HG03280 (cell line): ENCODE results near the gene PQBP1.
"Not testable (repeated sequence)": the region's sequence is repeated elsewhere in the genome, so short reads cannot be mapped to it uniquely, and the experiment has no call there.

Experiments
- ATAC-seq: cut with Tn5 transposase; IDR thresholded peaks from one replicate; pipeline ENCODE4 v1.9.1; 2021; ENCODE audit warnings: mild to moderate bottlenecking, moderate library complexity; ENCODE audit not compliant: unreplicated experiment

PQBP1 gene, protein sequence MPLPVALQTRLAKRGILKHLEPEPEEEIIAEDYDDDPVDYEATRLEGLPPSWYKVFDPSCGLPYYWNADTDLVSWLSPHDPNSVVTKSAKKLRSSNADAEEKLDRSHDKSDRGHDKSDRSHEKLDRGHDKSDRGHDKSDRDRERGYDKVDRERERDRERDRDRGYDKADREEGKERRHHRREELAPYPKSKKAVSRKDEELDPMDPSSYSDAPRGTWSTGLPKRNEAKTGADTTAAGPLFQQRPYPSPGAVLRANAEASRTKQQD

DNA sequence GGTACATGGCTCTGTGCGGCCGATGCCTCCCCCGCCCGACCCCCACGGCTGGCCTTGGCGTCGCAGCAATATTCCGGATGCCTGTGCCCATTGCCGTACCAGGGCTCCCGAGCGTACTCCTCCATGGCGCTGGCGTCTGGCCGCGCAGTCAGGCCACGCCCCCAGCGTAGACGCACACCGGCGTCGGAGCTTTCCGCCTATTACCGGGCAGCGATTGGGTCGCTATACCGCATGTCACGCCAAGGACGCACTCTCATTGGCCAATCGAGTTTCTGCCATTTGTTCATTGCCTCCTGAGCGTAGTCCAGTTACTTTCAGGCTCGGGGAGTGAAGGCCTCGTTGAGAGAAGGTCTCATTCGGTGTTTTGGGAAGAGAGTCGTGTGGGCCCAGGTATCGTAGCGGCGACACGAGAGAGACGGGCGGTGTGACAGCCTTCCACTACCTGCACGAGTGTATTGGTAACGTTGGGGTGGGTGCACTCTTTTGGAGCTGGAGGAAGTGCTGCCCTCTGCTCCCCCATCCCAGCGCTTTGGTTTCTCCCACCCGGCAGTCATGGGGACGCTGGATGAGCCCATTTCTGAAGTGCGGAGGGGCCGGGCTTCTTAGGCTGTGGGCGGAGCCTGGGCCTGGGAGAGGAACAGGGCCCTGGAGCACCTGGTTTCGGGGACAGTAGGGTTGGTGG is at the start of gene PQBP1, which contains the start of gene TIMM17B:
Gene PQBP1, plus strand, starts transcription at position 306 of the 682 bp plus-strand sequence. CDS start 580 bp downstream, outside the sequence.
Gene TIMM17B, minus strand, starts transcription at position 144 of the 682 bp plus-strand sequence. Its CDS starts 19 bp downstream, at position 125.
- ATAC-seq, result peak; percentile 87

DNA sequence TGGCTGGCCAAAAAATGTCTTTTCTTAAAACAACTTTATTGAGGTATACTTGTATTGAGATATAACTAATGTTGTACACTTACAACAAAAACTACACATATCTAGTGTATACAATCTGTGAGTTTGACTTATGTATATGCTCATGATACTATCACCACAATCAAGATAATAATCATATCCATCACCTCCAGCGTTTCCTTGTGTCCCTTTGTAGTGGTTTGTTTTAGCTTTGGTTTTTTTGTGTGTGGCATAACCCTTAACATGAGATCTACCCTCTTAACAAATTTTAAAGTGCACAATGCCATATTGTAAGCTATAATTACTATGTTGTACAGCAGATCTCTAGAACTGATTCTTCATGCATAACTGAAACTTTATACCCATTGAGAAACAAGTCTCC is 48.9 kb upstream of the PQBP1 start:
- ATAC-seq, result no peak

DNA sequence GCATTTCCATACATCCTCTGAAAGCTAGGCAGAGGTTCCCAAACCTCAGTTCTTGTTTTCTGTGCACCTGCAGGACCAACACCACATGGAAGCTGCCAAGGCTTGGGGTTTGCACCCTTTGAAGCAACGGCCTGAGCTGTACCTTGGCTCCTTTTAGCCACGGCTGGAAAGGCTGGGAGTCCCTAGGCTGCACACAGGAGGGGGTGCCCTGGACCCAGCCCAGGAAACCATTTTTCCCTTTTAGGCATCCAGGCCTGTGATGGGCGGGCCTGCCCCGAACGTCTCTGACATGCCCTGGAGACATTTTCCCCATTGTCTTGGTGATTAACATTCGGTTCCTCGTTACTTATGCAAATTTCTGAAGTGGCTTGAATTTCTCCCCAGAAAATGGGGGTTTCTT is 44.9 kb upstream of the PQBP1 start:
- no peak for ATAC-seq

DNA sequence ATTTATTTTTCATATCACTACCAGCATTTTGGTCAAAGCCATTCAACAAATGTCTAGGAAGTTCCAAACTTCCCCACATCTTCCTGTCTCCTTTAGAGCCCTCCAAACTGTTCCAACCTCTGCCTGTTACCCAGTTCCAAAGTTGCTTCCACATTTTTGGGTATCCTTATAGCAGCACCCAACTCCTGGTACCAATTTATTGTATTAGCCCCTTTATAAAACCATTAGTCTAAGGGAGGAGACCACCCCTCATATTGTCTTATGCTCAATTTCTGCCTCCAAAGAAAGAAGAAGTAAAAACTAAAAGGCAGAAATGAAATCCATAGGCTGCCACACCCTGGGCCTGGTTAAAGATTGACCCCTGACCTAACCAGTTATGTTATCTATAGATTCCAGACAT is 44.2 kb upstream of the PQBP1 start:
- not testable (repeated sequence) for ATAC-seq

DNA sequence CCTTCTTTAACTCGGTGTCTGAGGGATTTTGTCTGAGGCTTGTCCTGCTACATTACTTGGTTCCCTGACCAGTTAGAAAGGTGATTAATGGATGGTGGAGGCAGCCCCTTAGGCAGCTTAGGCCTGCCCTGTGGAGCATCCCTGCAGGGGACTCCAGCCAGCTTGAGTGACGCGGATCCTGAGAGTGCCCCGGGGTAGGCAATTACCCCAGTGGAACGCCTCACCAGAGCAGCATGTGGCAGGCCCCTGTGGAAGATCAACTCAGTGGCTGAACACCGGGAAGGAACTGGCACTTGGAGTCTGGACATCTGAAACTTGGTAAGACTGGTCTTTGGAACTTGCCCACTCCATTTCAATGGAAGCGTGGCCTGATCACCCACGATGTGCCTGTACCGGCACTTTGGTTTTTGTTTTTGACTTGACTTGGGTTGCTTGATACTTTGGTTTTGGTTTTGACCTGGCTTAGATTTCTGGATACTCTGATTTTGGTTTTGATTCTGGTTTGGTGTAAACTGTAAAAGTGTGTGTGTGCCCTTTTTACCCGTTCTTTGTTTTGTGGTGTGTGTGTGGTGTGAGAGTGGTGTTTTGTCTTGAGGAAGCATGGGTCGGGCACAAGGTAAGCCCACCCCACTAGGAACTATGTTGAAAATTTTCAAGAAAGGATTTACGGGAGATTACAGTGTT is 43.5 kb upstream of the PQBP1 start:
- not testable (repeated sequence) for ATAC-seq

DNA sequence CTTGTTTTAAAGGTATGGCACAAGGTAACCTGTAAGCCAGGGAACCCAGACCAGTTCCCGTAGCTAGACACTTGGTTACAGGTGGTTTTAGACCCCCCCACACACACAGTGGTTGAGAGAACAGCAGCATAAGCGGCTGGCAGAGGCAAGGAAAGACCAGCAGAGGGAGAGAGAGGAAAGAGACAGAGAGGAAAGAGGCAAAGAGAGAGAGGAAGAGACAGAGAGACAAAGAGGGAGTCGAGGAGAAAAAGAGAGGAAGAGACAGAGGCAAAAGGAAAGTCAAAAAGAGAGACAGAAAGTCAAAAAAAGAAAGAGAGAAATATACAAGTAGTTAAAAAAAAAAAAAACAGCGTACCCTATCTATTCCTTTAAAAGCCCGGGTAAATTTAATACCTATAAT is 42.8 kb upstream of the PQBP1 start:
- ATAC-seq, result no peak

DNA sequence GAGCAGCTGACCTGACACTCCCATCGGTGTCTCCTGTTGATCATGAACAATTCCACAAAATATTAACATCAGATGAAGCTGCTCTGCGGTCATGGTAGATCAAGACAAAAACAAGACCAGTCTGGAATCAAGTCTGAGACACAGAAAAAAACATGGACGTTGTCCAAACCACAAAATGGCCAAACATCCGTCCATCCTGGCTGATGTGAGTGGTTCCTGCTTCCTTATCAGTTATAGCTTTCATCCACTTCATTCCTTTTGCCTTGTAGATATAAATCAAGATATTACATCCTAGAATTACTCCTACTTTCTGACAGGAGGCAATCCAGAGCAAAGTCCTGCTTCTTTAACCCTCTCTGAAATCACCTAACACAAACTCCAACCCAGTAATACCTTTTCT is 33.5 kb upstream of the PQBP1 start:
- ATAC-seq, result no peak

DNA sequence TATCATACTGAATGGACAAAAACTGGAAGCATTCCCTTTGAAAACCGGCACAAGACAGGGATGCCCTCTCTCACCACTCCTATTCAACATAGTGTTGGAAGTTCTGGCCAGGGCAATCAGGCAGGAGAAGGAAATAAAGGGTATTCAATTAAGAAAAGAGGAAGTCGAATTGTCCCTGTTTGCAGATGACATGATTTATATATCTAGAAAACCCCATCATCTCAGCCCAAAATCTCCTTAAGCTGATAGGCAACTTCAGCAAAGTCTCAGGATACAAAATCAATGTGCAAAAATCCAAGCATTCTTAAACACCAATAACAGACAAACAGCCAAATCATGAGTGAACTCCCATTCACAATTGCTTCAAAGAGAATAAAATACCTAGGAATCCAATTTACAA is 25.7 kb upstream of the PQBP1 start:
- not testable (repeated sequence) for ATAC-seq

DNA sequence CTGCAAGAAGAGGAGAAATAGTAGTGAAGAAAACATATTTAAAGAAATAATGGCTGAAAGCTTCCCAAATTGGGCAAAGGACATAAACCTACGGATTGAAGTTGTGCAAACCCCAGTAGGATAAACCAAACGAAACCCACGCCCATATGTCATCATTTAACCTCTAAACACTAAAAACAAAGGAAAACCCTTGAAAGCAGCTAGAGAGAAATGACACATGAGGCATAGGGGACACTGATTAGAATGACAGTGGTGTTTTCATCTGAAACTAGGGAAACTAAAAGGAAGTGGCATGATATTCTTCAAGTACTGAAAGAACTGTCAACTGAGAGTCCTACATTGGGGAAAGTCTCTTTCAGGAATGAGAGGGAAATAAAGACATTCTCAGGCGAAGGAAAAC is 20.8 kb upstream of the PQBP1 start:
- ATAC-seq, result not testable (repeated sequence)

DNA sequence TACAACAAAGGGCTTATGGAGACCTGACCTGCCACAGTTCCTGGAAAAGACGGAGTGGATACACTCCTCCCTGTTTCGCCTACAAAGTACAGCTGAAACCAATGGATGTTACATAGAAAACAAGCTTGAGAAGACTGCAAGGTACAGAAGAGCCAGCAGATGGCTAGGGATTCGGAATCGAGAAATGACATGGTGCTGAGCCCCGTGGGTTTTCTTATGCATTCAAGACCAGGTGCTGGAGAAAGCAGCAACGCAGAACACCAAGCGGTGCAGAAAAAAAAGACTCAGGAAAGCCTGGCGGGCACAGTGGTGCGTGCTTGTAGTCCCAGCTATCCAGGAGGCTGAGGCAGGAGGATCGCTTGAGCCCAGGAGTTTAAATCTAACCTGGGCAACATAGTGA is 14.0 kb upstream of the PQBP1 start:
- no peak for ATAC-seq

DNA sequence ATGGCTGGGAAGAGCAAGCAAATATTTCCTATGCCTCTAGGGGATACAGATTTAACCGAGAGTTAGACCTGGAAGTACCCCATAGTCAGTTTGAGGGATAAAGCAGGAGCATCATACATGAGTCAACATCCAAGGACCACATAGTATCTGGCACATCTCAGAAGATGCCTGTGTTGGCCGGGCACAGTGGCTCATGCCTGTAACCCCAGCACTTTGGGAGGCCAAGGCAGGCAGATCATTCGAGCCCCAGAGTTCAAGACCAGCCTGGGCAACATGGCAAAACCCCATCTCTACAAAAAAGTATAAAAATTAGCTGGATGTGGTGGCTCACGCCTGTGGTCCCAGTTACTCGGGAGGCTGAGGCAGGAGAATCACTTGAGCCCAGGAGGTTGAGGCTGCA is 11.1 kb upstream of the PQBP1 start:
- ATAC-seq, result not testable (repeated sequence)

DNA sequence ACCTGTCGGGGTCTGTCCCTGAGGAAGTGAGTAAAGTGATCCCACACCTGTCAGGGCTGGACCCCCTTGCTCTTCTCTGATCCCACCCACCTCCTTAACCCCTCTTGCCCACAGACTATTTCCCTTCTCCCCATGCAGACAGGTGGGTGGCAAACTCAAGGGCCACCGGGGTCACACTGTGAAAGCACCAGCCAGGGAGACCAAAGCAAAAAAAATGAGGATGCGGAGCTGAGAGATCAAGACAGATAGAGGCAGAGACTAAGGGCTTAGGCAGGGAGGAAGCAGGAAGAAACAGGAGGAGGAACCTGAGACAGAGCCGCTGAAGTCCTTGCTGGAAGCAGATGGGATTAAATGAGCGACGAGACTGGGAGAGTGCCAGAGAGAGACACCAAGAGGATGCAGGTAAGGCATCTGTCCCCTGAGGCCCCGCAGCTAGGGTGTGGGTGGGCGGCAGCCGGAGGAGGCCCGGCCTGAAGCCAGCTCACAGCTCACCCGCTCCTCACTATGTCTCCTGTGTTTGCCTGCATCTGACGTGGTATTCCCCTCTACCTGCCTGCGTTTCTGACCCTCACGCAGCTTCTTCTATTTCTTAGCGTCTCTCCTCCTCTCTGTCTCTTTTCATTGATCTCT is 7.3 kb upstream of the PQBP1 start:
- ATAC-seq, result no peak

DNA sequence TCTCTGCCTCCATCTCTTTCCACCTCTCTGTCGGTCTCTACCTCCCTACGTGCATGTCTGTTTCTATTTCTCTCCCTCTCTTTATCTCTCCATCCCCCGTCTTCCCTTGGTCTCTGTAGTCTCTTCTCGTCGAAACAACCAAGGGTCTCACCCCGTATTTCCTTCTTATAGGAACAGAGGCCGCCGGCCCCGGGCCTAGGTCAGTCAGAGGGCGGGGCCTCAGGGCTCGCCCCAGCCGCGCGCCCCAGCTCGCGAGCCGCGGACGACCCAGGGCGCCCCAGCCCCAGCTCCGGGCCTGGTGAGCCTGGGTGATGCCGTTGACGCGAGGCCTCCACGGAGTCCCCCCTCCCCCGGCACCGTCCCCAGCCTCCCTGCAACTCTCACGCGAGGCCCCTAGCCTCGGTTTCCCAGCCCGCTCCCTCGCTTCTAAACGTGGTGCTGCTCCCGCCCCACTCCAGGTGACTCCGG is 6.8 kb upstream of the PQBP1 start:
- ATAC-seq, result peak; percentile 45

DNA sequence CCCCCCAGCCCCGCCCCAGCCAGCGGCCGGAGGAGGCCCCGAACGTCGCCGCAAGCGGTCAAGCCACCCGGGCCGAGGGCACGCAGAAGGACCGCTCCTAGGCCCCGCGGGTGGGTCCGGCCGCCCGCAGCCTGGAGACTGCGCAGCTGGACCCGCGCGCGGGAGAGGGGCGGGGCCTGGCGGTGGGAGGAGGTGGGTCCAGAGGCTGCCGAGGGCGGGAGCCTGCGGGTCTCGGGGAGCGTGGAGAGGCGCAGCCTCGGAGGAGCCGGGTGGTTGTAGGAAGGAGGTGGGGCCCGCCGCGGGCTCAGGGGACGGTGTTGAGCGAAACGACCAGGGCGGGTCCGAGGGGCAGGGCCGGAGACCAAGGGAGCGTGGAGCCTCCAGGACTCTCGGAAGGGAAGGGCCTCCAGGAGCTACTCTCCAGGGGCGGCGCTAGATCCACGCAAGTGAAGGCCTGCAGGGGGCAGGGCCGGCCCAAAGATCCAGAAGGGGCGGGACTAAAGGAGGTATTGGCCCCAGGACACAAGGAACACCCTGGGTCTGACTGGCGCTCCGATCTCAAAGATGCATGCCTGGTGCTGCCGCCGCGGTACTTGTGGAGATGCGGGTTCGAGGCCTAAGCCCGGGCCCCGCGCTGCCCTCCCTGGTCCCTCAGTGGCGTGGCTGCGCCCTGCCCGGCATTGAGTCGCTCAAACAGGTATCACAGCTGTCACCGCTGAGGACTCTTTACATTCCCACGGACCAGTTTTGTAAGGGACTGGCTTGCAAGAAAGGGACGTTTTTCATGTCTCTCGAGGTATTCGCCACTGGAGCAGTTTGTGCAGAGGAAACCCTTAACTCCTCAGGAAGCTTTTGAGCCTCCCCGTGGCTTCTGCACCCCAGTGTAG is 6.1 kb upstream of the PQBP1 start:
- peak; percentile 78 for ATAC-seq

DNA sequence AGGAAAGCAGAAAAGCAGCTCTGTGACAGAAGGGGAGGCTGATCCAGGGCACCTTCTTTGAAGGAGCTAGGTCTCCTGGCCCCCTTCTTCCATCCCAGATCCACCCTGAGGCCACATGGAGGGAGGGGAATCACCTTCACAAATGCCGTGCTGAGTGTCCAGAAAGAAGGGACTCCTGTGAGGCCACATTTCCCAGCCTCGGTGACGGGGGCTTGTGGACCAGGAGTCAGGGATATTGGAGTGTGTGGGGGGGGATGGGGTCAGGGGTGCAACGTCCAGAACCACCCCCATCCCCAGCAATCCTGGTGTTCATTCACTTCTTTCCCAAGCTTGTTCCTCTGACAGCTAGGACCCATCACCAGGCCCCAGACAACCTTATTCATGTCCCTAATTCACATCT is 4.8 kb upstream of the PQBP1 start:
- ATAC-seq, result no peak

DNA sequence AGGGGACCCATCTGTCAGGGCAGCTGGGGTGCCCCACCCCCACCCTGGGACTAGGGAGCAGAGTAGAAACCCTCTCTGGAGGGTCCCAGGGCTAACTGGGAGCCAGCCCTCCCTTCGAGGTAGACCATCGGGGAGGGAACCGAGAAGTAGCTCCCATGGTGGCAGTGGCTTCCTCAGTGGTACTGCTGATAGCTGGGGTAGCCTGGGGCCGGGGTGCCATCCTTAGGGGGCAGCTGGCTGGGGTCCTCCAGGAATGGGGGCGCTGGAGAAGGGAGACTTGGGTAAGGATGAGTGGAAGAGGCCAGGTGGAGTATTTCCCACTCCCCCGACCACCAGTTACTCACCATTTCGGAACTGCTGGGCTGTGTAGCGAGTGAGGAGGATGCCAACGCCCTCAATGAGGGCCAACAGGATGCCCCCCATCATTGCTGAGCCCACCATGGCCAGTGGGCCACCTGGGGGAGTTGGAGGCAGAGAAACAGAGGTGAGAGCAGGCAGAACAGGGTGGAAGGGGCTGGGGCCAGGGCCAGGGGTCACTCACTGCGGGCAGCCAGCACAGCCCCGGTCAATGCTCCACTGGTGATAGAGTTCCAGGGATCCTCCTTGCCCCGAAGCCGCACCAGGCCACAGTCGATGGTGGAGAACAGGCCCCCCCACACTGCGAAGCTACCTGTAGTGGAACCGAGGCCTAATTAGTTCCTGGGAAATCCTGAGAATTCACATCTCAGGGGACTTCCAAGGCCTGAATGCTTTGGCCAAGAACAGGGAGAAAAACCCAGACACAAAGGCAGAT is 4.0 kb upstream of the PQBP1 start:
- no peak for ATAC-seq

DNA sequence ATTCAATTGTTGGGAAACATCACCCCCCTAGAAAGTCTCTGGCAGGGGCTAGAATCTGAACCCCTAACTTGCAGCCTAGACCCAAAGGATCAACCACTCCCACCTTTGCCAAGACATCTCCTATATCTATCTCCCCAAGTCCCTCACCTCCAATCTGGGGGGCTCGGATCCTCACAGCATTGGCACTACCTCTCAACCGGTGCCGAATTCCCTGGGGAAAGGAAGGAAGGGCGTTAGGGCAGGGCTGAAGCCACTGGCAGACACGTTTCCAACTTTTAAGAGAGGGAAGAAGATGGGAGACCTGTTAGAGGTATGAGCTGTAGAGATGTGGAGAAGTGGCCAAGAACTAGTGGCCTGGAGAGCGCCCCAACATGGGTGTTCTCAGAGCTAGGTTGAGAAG is 2.8 kb upstream of the PQBP1 start:
- ATAC-seq, result no peak

DNA sequence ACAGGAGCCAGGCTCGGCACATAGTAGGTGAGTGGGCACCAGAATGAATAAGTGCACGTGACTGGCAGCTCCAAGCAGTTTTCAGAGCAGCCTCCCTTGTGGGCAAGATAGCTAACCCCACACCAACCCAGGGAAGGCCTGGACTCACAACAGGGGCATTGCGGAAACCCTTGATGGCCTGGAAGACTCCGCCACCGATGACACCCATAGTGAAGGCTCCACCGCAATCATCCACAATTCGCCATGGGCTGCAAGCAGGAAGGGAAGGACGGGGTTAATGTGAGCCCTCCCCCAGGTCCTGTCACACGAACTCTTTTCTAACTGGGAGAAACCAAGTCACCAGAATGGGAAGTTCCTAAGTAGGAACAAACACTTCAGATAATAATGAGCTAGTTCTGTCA is 1.1 kb upstream of the PQBP1 start:
- ATAC-seq, result no peak

DNA sequence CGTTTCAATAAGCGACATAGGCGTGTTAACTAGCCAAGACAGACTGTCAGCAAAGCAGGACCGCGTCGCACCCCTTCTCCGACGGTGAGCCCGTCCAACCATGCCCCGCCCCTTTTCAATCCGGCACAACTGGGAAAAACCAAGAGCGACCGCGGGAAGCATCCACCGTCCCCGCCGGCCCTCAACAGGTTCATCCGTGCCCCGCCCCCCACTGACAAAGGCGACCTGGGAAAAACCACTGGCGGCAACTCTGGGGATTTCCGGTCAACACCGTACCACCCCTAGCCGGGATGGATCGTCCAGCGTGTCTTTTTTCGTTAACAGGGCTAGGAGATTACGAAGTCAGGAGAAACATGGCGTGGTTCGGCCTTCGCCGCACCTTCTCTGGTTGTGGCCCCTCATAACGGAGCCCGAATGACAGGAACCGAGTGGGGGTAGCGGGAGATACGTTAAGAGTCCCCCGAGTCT is 539 bp upstream of the PQBP1 start:
- peak; percentile 27 for ATAC-seq

DNA sequence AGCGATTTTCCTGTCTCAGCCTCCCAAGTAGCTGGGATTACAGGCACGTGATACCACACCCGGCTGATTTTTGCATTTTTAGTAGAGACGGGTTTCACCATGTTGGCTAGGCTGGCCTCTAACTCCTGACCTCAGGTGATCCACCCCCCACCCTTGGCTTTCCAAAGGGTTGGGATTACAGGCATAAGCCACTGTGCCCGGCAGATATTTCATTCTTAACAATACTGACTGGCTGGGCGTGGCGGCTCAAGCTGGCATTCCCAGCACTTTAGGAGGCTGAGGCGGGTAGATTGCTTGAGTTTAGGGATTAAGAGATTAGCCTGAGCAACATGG is 1.3 kb downstream of the PQBP1 start:
- ATAC-seq, result no peak
